ENCODE data around the gene CNTN1. TPM values are rescaled to one million over a fixed set of nuclear protein-coding genes. Genes with fewer than 3 reads are reported as not detected.
A peak's percentile ranks its signal among the peaks of the same experiment; 100 is the strongest.

CNTN1 gene
- total RNA-seq, 4 donors from 2014 or later: 0.40 to 3.9 (median 0.68) TPM

- Histone ChIP-seq H3K4me3 (no peak overlapping the region), H3K4me1 (no peaks in the 10 kb centered on the region), H3K27me3 (no peaks in the 10 kb centered on the region), H3K27ac (no peak overlapping the region), H3K36me3 (no peaks in the 10 kb centered on the region), H3K9me3 (no peaks in the 10 kb centered on the region)
- TF ChIP-seq CTCF (IDR thresholded peaks at IDR 0.05) (peak in 5 of 6 experiments; percentile 42 to 61 (median 55)), POLR2A (IDR thresholded peaks at IDR 0.05) (no peak)
- no peak for DNase-seq
These were observed 254.5 kb downstream of the CNTN1 start for GRCh38 chr12:40946612-40947194.

- no peak overlapping the region for H3K27ac ChIP-seq
- H3K4me3 ChIP-seq: no peak overlapping the region
- no peaks in the 10 kb centered on the region for H3K4me1 ChIP-seq
- TF ChIP-seq CTCF (IDR thresholded peaks at IDR 0.05): no peak
- no peak for TF ChIP-seq POLR2A (IDR thresholded peaks at IDR 0.05)
- H3K27me3 ChIP-seq: no peaks in the 10 kb centered on the region
- no peak for DNase-seq
- no peaks in the 10 kb centered on the region for H3K36me3 ChIP-seq
- H3K9me3 ChIP-seq: no peaks in the 10 kb centered on the region
These were observed 255.6 kb downstream of the CNTN1 start for GRCh38 chr12:40947797-40948196.

GRCh38 chr12:40953076-40953475 lies 260.8 kb downstream of the CNTN1 start:
- no peaks in the 10 kb centered on the region for H3K9me3 ChIP-seq
- no peak for TF ChIP-seq POLR2A (IDR thresholded peaks at IDR 0.05)
- no peak for TF ChIP-seq CTCF (IDR thresholded peaks at IDR 0.05)
- H3K27ac ChIP-seq: no peak overlapping the region
- no peaks in the 10 kb centered on the region for H3K4me1 ChIP-seq
- no peaks in the 10 kb centered on the region for H3K36me3 ChIP-seq
- H3K4me3 ChIP-seq: no peak overlapping the region
- DNase-seq: no peak
- no peaks in the 10 kb centered on the region for H3K27me3 ChIP-seq

GRCh38 chr12:40957417-40957816 lies 265.2 kb downstream of the CNTN1 start:
- Histone ChIP-seq H3K9me3 (no peaks in the 10 kb centered on the region), H3K4me1 (no peaks in the 10 kb centered on the region), H3K27me3 (no peaks in the 10 kb centered on the region), H3K4me3 (no peak overlapping the region), H3K27ac (no peak overlapping the region), H3K36me3 (no peaks in the 10 kb centered on the region)
- DNase-seq: no peak
- TF ChIP-seq POLR2A (IDR thresholded peaks at IDR 0.05): no peak

- no peak for DNase-seq
- no peaks in the 10 kb centered on the region for H3K4me1 ChIP-seq
- no peaks in the 10 kb centered on the region for H3K36me3 ChIP-seq
- H3K27me3 ChIP-seq: no peaks in the 10 kb centered on the region
- no peak overlapping the region for H3K27ac ChIP-seq
- TF ChIP-seq CTCF (IDR thresholded peaks at IDR 0.05) (no peak), POLR2A (IDR thresholded peaks at IDR 0.05) (no peak)
- H3K9me3 ChIP-seq: no peaks in the 10 kb centered on the region
- H3K4me3 ChIP-seq: no peak overlapping the region
These were observed 266.8 kb downstream of the CNTN1 start for GRCh38 chr12:40959041-40959440.

GRCh38 chr12:40963751-40964150 lies 271.5 kb downstream of the CNTN1 start:
- no peak overlapping the region for H3K27ac ChIP-seq
- no peak for DNase-seq
- no peak for TF ChIP-seq CTCF (IDR thresholded peaks at IDR 0.05)
- no peak for TF ChIP-seq POLR2A (IDR thresholded peaks at IDR 0.05)
- H3K36me3 ChIP-seq: no peaks in the 10 kb centered on the region
- no peaks in the 10 kb centered on the region for H3K4me1 ChIP-seq
- no peaks in the 10 kb centered on the region for H3K27me3 ChIP-seq
- H3K9me3 ChIP-seq: no peaks in the 10 kb centered on the region
- H3K4me3 ChIP-seq: no peak overlapping the region

All from Peyer's patch (tissue), 4 donors.